PC-9 (cell line): ENCODE data around the gene ANKRD1. TPM values are rescaled to one million over a fixed set of nuclear protein-coding genes. Genes with fewer than 3 reads are reported as not detected.

ENCODE experiments used
- BruUV-seq: library from RNA; stranded (reverse); fragments of 400-500 nt; replicated peaks from 2 replicates; lab custom pipeline; 2021; lab: Mats Ljungman, UMichigan
- CTCF ChIA-PET: fragments of 300-600 bp; sonication (Branson Sonifier 250); formaldehyde crosslinking; loops from one replicate; lab custom pipeline; 2022; ENCODE audit warnings: antibody characterized with exemption; lab: Charles Lee
- POLR2A ChIA-PET: fragments of 300-600 bp; sonication (Branson Sonifier 250); formaldehyde crosslinking; loops from one replicate; lab custom pipeline; 2022; ENCODE audit warnings: antibody characterized with exemption; ENCODE audit not compliant: unreplicated experiment; lab: Charles Lee
- DNase-seq, 2 experiments: peaks; one replicate each; pipeline versions ENCODE4 v3.0.0 to v3.0.0-alpha.2; 2015 to 2022; ENCODE audit warnings: mixed read lengths in 1 of 2
- H2AFZ ChIP-seq: fragments of 200-600 bp; sonication (generic); 2 replicates; pipeline ENCODE4 v1.8.1; 2017; ENCODE audit warnings: antibody characterized with exemption
- H3F3A ChIP-seq: fragments of 200-600 bp; sonication (generic); 2 replicates; pipeline ENCODE4 v1.8.1; 2017; ENCODE audit warnings: antibody characterized with exemption, mild to moderate bottlenecking, low read depth; ENCODE audit not compliant: insufficient read depth
- H3K27ac ChIP-seq: fragments of 200-600 bp; sonication (generic); 2 replicates; pipeline ENCODE4 v1.6.1; 2016; ENCODE audit warnings: mixed run types
- H3K27me3 ChIP-seq: fragments of 200-600 bp; sonication (generic); 2 replicates; pipeline ENCODE4 v1.6.1; 2016; ENCODE audit warnings: low read depth, mixed run types; ENCODE audit not compliant: insufficient read depth
- H3K36me3 ChIP-seq: fragments of 200-600 bp; sonication (generic); 2 replicates; pipeline ENCODE4 v1.6.1; 2016; ENCODE audit warnings: low read depth, mixed run types
- H3K4me1 ChIP-seq: fragments of 200-600 bp; sonication (generic); replicated peaks from 2 replicates; pipeline ENCODE4 v1.6.1; 2016; ENCODE audit warnings: mixed run types; ENCODE audit not compliant: insufficient read depth
- H3K4me2 ChIP-seq: fragments of 200-600 bp; sonication (generic); 2 replicates; pipeline ENCODE4 v1.6.1; 2017; ENCODE audit warnings: mixed run types
- H3K4me3 ChIP-seq: fragments of 200-600 bp; sonication (generic); 2 replicates; pipeline ENCODE4 v1.6.1; 2016; ENCODE audit warnings: mixed run types
- H3K79me2 ChIP-seq: fragments of 200-600 bp; sonication (generic); 2 replicates; pipeline ENCODE4 v1.6.1; 2017; ENCODE audit warnings: low read depth, mixed run types
- H3K9me2 ChIP-seq: fragments of 200-600 bp; sonication (generic); 2 replicates; pipeline ENCODE4 v1.8.1; 2017; ENCODE audit warnings: mild to moderate bottlenecking; ENCODE audit not compliant: insufficient read depth
- H3K9me3 ChIP-seq: fragments of 200-600 bp; sonication (generic); 2 replicates; pipeline ENCODE4 v1.8.1; 2016; ENCODE audit warnings: low read depth; ENCODE audit not compliant: insufficient read depth
- H4K20me1 ChIP-seq: fragments of 200-600 bp; sonication (generic); 2 replicates; pipeline ENCODE4 v1.8.1; 2017; ENCODE audit not compliant: insufficient read depth
- EZH2 ChIP-seq: fragments of 200-600 bp; sonication (generic); IDR thresholded peaks from 2 replicates; pipeline ENCODE4 v1.8.0; 2017; ENCODE audit warnings: antibody characterized with exemption, low read depth
- intact Hi-C: fragments of 100-400 bp; cut with micrococcal nuclease; formaldehyde crosslinking; loops from one replicate; pipeline ENCODE4 v1.10.0; 2022; ENCODE audit not compliant: unreplicated experiment
- total RNA-seq: library from RNA; stranded (reverse); gene quantifications from 2 replicates; pipeline ENCODE4 v1.2.3, GENCODE V29; 2021
- TF ChIP-seq, protein P1 (sequence below): fragments of 200-600 bp; sonication (generic); conservative IDR thresholded peaks from 2 replicates; pipeline ENCODE4 v1.6.1; 2017; ENCODE audit warnings: mixed run types, antibody characterized with exemption, mild to moderate bottlenecking, moderate library complexity

The ANKRD1 gene
- total RNA-seq, 1 experiment from 2014 or later = 6.7 TPM

- BruUV-seq = no TSS peak
- H3F3A ChIP-seq = no peaks in the 10 kb centered on the region
- no peak overlapping the region for H3K4me2 ChIP-seq
- no peaks in the 10 kb centered on the region for H3K4me1 ChIP-seq
- POLR2A ChIA-PET = interaction anchor here (0.5 to 0.6 kb wide), 3 partner anchors 24 to 760 kb away, joined by 4 to 28 read pairs (median 9); no protein-coding TSS in a partner anchor
- no peak for TF ChIP-seq EZH2
- TF ChIP-seq, protein P1, sequence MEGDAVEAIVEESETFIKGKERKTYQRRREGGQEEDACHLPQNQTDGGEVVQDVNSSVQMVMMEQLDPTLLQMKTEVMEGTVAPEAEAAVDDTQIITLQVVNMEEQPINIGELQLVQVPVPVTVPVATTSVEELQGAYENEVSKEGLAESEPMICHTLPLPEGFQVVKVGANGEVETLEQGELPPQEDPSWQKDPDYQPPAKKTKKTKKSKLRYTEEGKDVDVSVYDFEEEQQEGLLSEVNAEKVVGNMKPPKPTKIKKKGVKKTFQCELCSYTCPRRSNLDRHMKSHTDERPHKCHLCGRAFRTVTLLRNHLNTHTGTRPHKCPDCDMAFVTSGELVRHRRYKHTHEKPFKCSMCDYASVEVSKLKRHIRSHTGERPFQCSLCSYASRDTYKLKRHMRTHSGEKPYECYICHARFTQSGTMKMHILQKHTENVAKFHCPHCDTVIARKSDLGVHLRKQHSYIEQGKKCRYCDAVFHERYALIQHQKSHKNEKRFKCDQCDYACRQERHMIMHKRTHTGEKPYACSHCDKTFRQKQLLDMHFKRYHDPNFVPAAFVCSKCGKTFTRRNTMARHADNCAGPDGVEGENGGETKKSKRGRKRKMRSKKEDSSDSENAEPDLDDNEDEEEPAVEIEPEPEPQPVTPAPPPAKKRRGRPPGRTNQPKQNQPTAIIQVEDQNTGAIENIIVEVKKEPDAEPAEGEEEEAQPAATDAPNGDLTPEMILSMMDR = no peak
- CTCF ChIA-PET = interaction anchor here (0.6 to 1.5 kb wide), 9 partner anchors 14 to 861 kb away, joined by 3 to 6 read pairs (median 3); no protein-coding TSS in a partner anchor
- H3K4me3 ChIP-seq = no peak overlapping the region
- H4K20me1 ChIP-seq = no peaks in the 10 kb centered on the region
- no peak overlapping the region for H3K27ac ChIP-seq
- intact Hi-C loops = loop anchor here (2.0 kb wide), 1 partner anchor 253 kb away; no protein-coding TSS in a partner anchor
- H3K9me2 ChIP-seq = no peaks in the 10 kb centered on the region
- no peaks in the 10 kb centered on the region for H3K79me2 ChIP-seq
- H3K27me3 ChIP-seq = no peaks in the 10 kb centered on the region
- DNase-seq = no peak
- no peaks in the 10 kb centered on the region; the same call in 1 of the 2 replicates for H3K9me3 ChIP-seq
- no peak overlapping the region for H2AFZ ChIP-seq
- H3K36me3 ChIP-seq = no peaks in the 10 kb centered on the region; the same call in 1 of the 2 replicates
These were observed 8.7 kb downstream of the ANKRD1 start for GRCh38 chr10:90912174-90912573.

DNA sequence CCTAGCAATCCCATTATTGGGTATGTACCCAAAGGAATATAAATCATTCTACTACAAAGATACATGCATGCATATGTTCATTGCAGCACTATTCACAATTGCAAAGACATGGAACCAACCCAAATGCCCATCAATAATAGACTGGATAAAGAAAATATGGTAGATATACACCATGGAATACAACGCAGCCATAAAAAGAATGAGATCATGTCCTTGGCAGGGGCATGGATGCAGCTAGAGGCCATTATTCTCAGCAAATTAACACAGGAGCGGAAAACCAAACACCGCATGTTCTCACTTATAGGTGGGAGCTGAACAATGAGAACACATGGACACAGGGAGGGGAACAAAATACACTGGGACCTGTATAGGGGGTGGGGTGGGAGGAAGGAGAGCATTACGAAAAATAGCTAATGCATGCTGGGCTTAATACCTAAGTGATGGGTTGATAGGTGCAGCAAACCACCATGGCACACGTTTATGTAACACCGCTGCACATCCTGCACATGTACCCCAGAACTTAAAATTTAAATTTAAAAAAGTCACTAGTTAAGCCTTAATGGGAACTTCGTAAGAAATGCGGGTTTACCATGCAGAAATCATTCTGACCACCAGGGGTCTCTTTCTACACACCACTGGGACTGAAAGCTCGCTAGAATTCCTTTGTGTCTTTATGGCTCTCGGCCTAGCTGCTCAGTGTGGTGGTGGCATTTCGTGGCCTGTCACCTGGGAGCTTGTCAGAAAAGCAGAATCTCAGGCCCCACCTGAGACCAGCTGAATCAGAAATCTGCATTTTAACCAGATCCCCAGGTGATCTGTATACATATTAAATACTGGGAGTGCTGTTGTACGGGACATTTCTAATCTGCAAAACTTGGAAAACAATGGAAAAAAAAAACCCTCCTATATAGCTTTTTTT, 9.5 kb downstream of the ANKRD1 start:
- Histone ChIP-seq H3K79me2 (no peaks in the 10 kb centered on the region), H3K4me2 (no peak overlapping the region), H3K9me3 (no peaks in the 10 kb centered on the region; the same call in 1 of the 2 replicates), H3K4me1 (no peaks in the 10 kb centered on the region), H3K4me3 (no peak overlapping the region), H3K27me3 (no peaks in the 10 kb centered on the region), H2AFZ (no peak overlapping the region), H3K9me2 (no peaks in the 10 kb centered on the region), H3F3A (no peaks in the 10 kb centered on the region), H3K27ac (no peak overlapping the region), H4K20me1 (no peaks in the 10 kb centered on the region), H3K36me3 (no peaks in the 10 kb centered on the region; the same call in 1 of the 2 replicates)
- peak; percentile 53 to 71 for DNase-seq
- BruUV-seq = no TSS peak
- TF ChIP-seq, protein P1 = peak; percentile 80
- no peak for TF ChIP-seq EZH2
- intact Hi-C loops = loop anchor here (1.0 to 2.0 kb wide), 5 partner anchors 19 to 340 kb away; no protein-coding TSS in a partner anchor
- POLR2A ChIA-PET = interaction anchor here (0.5 to 0.6 kb wide), 2 partner anchors 35 to 761 kb away, joined by 4 to 9 read pairs; no protein-coding TSS in a partner anchor
- CTCF ChIA-PET = interaction anchor here (0.6 to 1.5 kb wide), 9 partner anchors 15 to 862 kb away, joined by 3 to 6 read pairs (median 3); no protein-coding TSS in a partner anchor

- H3K27me3 ChIP-seq = no peaks in the 10 kb centered on the region
- H3K9me3 ChIP-seq = no peaks in the 10 kb centered on the region; the same call in 1 of the 2 replicates
- TF ChIP-seq, protein P1 = no peak
- no peak for TF ChIP-seq EZH2
- CTCF ChIA-PET = interaction anchor here (0.7 kb wide), 1 partner anchor 36 kb away, joined by 3 read pairs; no protein-coding TSS in a partner anchor
- intact Hi-C loops = no loop called here
- no peak overlapping the region for H2AFZ ChIP-seq
- H3K36me3 ChIP-seq = no peaks in the 10 kb centered on the region
- no peaks in the 10 kb centered on the region for H3K9me2 ChIP-seq
- POLR2A ChIA-PET = no interaction called here
- H4K20me1 ChIP-seq = no peaks in the 10 kb centered on the region
- H3K4me3 ChIP-seq = no peak overlapping the region
- no peak for DNase-seq
- no peak overlapping the region for H3K4me2 ChIP-seq
- no peak overlapping the region for H3K27ac ChIP-seq
- no peaks in the 10 kb centered on the region for H3K4me1 ChIP-seq
- no TSS peak for BruUV-seq
- no peaks in the 10 kb centered on the region for H3F3A ChIP-seq
- no peaks in the 10 kb centered on the region for H3K79me2 ChIP-seq
These were observed 14.3 kb downstream of the ANKRD1 start for GRCh38 chr10:90906596-90906995.
